ENCODE data around the gene OPTN. TPM values are rescaled to one million over a fixed set of nuclear protein-coding genes. Genes with fewer than 3 reads are reported as not detected.
"Not testable (repeated sequence)": the region's sequence is repeated elsewhere in the genome, so short reads cannot be mapped to it uniquely, and the experiment has no call there.

The OPTN gene
- 48.9 and 60.6 TPM in 2 replicates for total RNA-seq (2022)
- percentile 76 among the genes with signal in this experiment for Bru-seq, nascent RNA
- BruChase-seq, experiment 1, labeled RNA remaining after a 6-hour chase: percentile 87 among the genes with signal in this experiment
- BruChase-seq, experiment 2, labeled RNA remaining after a 2-hour chase: percentile 67 among the genes with signal in this experiment
- long read RNA-seq, transcript OPTN-205 (14 exons, 3,321 nt): major isoform, 40 of 429 reads
- long read RNA-seq, partial matches to known transcripts: 365 of 429 reads
- long read RNA-seq, other reads (novel, unspliced or antisense): 20 of 429 reads

DNA sequence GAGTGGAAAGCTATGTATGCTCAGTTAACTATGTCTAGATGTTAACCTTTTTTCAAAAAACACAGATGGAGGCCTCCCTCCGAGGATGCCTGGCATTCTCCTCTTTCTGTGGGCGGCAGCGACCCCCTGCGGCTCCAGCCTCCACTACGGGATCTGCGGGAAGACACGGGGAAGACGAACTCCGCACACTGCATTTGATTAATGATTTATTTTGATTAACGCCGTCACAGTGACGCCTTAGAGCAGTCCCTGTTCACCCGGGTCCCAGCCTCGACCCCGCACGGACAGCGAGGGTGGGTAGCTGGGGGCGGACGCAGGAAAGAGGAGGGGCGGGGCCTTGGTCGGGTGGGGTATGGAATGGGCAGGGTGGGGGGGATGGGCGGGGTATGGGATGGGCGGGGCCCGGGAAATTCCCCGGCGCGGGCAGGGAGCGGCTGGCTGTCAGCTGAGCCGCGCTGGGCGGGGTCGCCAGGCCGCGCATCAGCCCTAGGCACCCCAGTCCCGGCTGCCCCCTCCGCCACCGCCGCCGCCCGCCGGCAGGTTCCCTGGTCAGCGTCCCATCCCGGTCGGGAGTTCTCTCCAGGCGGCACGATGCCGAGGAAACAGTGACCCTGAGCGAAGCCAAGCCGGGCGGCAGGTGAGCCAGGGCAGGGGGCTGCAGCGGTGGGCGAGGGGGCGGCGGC, at the start of gene OPTN:
Gene OPTN (plus strand): TSS at position 498 of the 683 bp plus-strand sequence. CDS start 8,960 bp downstream, outside the sequence.
- CTCF ChIA-PET: interaction anchor here (0.6 to 1.3 kb wide), 8 partner anchors 16 to 837 kb away, joined by 3 to 9 read pairs (median 4); no protein-coding TSS in a partner anchor
- peaks cover 22% of the 10 kb centered on the region for H3K36me3 Mint-ChIP-seq (ENCODE audit: insufficient read depth, unreplicated experiment)
- TF ChIP-seq, protein P1, sequence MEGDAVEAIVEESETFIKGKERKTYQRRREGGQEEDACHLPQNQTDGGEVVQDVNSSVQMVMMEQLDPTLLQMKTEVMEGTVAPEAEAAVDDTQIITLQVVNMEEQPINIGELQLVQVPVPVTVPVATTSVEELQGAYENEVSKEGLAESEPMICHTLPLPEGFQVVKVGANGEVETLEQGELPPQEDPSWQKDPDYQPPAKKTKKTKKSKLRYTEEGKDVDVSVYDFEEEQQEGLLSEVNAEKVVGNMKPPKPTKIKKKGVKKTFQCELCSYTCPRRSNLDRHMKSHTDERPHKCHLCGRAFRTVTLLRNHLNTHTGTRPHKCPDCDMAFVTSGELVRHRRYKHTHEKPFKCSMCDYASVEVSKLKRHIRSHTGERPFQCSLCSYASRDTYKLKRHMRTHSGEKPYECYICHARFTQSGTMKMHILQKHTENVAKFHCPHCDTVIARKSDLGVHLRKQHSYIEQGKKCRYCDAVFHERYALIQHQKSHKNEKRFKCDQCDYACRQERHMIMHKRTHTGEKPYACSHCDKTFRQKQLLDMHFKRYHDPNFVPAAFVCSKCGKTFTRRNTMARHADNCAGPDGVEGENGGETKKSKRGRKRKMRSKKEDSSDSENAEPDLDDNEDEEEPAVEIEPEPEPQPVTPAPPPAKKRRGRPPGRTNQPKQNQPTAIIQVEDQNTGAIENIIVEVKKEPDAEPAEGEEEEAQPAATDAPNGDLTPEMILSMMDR (IDR thresholded peaks at IDR 0.05; ENCODE audit: unreplicated experiment): peak; percentile 65
- H3K4me3 Mint-ChIP-seq (ENCODE audit: low read depth, unreplicated experiment): peak within 1 kb of the TSS; percentile 89
- peak; percentile 86 for DNase-seq
- peaks cover 3% of the 10 kb centered on the region for H3K9me3 Mint-ChIP-seq (ENCODE audit: low read depth, unreplicated experiment)
- peaks cover 21% of the 10 kb centered on the region for H3K4me1 Mint-ChIP-seq (ENCODE audit: low read depth, unreplicated experiment)
- H3K27me3 Mint-ChIP-seq (ENCODE audit: unreplicated experiment): no peaks in the 10 kb centered on the region
- intact Hi-C loops (cut with micrococcal nuclease; ENCODE audit: unreplicated experiment): no loop called here
- H3K27ac Mint-ChIP-seq (ENCODE audit: unreplicated experiment): peak within 1 kb of the TSS; percentile 90
- BruUV-seq (replicated peaks): no TSS peak

DNA sequence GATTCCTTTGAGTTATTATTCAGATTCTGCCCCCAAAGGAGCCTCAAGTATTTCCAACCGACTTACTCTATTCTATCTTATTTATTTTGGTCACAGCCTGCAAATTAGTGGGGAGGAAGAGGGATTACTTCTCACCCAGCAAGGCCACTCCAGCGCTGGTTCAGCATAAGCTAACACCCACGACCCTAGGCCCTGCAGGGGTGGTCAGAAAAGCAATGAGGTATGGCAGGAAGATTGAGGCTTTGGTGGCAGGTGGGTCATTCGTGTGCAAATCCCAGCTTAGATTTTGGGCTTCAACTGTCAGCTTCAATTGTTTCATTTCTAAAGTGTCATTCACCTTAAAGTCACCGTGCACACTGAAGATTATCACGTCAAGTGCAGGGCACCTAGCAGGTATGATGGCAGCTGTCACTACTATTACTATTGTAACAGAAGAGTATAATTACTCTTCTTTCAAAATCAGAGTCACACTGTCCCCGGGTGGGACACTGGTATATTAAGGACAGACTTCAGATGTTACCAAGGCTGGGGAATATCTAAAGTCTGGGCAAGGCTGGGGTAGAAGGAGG, 48.8 kb upstream of the OPTN start:
- Mint-ChIP-seq H3K4me3 (ENCODE audit: low read depth, unreplicated experiment) (no peak overlapping the region), H3K36me3 (ENCODE audit: insufficient read depth, unreplicated experiment) (no peaks in the 10 kb centered on the region), H3K27ac (ENCODE audit: unreplicated experiment) (no peak overlapping the region), H3K4me1 (ENCODE audit: low read depth, unreplicated experiment) (no peaks in the 10 kb centered on the region), H3K9me3 (ENCODE audit: low read depth, unreplicated experiment) (no peaks in the 10 kb centered on the region), H3K27me3 (ENCODE audit: unreplicated experiment) (peaks cover 89% of the 10 kb centered on the region)
- TF ChIP-seq, protein P1 (IDR thresholded peaks at IDR 0.05; ENCODE audit: unreplicated experiment): no peak
- intact Hi-C loops (cut with micrococcal nuclease; ENCODE audit: unreplicated experiment): no loop called here
- DNase-seq: no peak
- no TSS peak for BruUV-seq (replicated peaks)
- CTCF ChIA-PET: interaction anchor here (0.6 kb wide), 1 partner anchor 241 kb away, joined by 4 read pairs; no protein-coding TSS in a partner anchor

GRCh38 chr10:13053208-13053607, 46.8 kb upstream of the OPTN start:
- DNase-seq; H3K36me3 Mint-ChIP-seq (ENCODE audit: insufficient read depth, unreplicated experiment); H3K4me1 Mint-ChIP-seq (ENCODE audit: low read depth, unreplicated experiment); BruUV-seq (replicated peaks); H3K9me3 Mint-ChIP-seq (ENCODE audit: low read depth, unreplicated experiment); H3K4me3 Mint-ChIP-seq (ENCODE audit: low read depth, unreplicated experiment); H3K27ac Mint-ChIP-seq (ENCODE audit: unreplicated experiment); intact Hi-C loops (cut with micrococcal nuclease; ENCODE audit: unreplicated experiment): not testable (repeated sequence)
- CTCF ChIA-PET: interaction anchor here (0.6 kb wide), 1 partner anchor 723 kb away, joined by 3 read pairs; no protein-coding TSS in a partner anchor
- H3K27me3 Mint-ChIP-seq (ENCODE audit: unreplicated experiment): peaks cover 77% of the 10 kb centered on the region

DNA sequence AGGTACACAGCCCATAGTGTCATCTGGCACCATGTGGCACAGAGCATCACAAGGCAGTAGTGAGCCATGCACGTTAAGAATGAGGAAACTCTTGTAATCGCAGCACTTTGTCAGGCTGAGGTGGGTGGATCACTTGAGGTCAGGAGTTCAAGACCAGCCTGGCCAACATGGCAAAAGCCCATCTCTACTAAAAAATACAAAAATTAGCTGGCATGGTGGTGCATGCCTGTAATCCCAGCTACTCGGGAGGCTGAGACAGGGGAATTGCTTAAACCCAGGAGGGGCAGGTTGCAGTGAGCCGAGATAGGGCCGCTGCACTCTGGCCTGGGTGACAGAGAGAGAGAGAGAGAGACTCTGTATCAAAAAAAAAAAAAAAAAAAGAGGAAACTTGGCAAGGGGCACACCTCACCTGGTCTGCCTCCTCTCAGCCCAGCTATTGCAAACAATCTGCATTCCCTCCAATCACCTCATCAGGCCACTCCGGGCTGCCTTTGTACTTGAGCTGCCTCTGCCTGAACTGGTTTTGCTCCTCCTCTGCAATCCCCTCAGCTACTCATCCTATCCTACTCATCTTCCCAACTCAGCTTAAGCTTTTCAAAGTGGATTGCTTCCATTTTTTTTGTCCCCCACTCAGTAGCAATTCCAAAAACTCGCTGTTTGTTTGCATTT, 46.0 kb upstream of the OPTN start:
- peaks cover 77% of the 10 kb centered on the region for H3K27me3 Mint-ChIP-seq (ENCODE audit: unreplicated experiment)
- TF ChIP-seq, protein P1 (IDR thresholded peaks at IDR 0.05; ENCODE audit: unreplicated experiment): no peak
- BruUV-seq (replicated peaks): no TSS peak
- H3K4me3 Mint-ChIP-seq (ENCODE audit: low read depth, unreplicated experiment): no peak overlapping the region
- CTCF ChIA-PET: no interaction called here
- H3K4me1 Mint-ChIP-seq (ENCODE audit: low read depth, unreplicated experiment): no peaks in the 10 kb centered on the region
- intact Hi-C loops (cut with micrococcal nuclease; ENCODE audit: unreplicated experiment): no loop called here
- no peaks in the 10 kb centered on the region for H3K36me3 Mint-ChIP-seq (ENCODE audit: insufficient read depth, unreplicated experiment)
- no peaks in the 10 kb centered on the region for H3K9me3 Mint-ChIP-seq (ENCODE audit: low read depth, unreplicated experiment)
- no peak for DNase-seq
- no peak overlapping the region for H3K27ac Mint-ChIP-seq (ENCODE audit: unreplicated experiment)
